ENCODE results near the gene TMEM229A. TPM values are rescaled to one million over a fixed set of nuclear protein-coding genes. Genes with fewer than 3 reads are reported as not detected.
A peak's percentile ranks its signal among the peaks of the same experiment; 100 is the strongest.

TMEM229A gene
- polyA plus RNA-seq, 1 donor (not counting 4 experiments of a cell fraction or from before 2014, with no cell fraction given) = not detected

DNA sequence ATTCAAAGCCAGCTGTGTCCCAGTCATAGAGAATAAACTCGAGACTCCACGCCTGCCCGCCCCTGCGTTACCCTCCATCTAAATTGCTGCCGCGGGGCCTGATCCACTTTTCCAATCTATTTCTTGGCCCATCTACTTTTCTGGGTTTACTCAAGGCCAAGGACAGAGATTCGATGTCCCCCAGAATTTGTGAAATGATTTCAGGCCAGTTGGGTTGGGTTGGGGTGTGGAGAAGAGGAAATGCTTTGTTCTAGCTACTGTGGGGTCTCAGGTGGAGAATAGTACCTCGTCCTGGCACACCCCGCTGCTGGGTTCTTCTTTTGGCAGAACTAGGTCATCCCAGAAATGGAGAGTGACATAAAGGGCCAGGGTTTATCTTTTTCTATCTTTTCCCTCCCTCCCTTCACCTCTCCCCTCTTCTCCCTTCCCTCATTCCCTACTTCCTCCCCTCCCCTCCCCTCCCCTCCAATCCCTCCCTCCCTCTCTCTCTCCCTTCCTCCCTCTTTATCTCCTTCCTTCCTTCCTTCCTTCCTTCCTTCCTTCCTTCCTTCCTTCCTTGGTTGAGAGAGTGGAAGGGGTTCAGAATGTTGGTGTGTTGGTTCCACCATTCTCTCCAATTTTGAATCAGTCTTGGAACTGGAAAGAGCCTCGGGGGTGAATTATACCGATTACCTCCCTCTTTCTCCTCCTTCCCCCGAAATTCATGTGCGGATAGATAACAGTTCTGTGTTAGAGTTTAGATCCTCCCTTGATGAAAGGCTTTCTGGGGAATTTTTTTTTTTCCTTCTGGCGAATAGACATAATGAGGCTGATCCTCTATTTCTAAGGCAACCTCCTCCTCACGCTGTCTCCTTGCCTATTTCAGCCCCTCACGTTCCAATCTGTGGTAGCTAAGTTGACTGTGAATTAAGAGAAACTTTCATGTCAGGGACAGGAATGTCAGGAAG, 1.2 kb upstream of the TMEM229A start:
- no peaks in the 10 kb centered on the region for H4K20me1 ChIP-seq (ENCODE audit: control insufficient read depth, extremely low read depth, insufficient read depth, low read length)
- no peaks in the 10 kb centered on the region for H3K9me1 ChIP-seq (ENCODE audit: control insufficient read depth, extremely low read depth, insufficient read depth, low read length)
- no peaks in the 10 kb centered on the region for H3K36me3 ChIP-seq (ENCODE audit: control insufficient read depth in 2 of 2, extremely low read depth in 1 of 2, insufficient read depth in 2 of 2, low read length in 2 of 2)
- FAIRE-seq (no peak), DNase-seq (ENCODE audit: low read depth, low spot score) (no peak)
- TF ChIP-seq, protein P1, sequence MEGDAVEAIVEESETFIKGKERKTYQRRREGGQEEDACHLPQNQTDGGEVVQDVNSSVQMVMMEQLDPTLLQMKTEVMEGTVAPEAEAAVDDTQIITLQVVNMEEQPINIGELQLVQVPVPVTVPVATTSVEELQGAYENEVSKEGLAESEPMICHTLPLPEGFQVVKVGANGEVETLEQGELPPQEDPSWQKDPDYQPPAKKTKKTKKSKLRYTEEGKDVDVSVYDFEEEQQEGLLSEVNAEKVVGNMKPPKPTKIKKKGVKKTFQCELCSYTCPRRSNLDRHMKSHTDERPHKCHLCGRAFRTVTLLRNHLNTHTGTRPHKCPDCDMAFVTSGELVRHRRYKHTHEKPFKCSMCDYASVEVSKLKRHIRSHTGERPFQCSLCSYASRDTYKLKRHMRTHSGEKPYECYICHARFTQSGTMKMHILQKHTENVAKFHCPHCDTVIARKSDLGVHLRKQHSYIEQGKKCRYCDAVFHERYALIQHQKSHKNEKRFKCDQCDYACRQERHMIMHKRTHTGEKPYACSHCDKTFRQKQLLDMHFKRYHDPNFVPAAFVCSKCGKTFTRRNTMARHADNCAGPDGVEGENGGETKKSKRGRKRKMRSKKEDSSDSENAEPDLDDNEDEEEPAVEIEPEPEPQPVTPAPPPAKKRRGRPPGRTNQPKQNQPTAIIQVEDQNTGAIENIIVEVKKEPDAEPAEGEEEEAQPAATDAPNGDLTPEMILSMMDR (optimal IDR thresholded peaks at IDR 0.05 in 1 of 3, IDR thresholded peaks at IDR 0.05 in 1 of 3, conservative IDR thresholded peaks at IDR 0.05 in 1 of 3; ENCODE audit: extremely low read depth in 1 of 3, insufficient read depth in 2 of 3, low read length in 3 of 3) = no peak
- TF ChIP-seq EZH2 (IDR thresholded peaks at IDR 0.05; ENCODE audit: low read length) = peak; percentile 87
- dilution Hi-C loops (cut with MboI; ENCODE audit: extremely low pct_ligation_motif_present, low sequenced_read_pairs) = no loop called here
- H3K9ac ChIP-seq (ENCODE audit: control insufficient read depth, extremely low read depth, insufficient read depth, low read length) = no peak overlapping the region
- no peaks in the 10 kb centered on the region for H3K9me3 ChIP-seq (ENCODE audit: control insufficient read depth, low read depth, low read length)
- no peak overlapping the region for H3K27ac ChIP-seq (ENCODE audit: control insufficient read depth, insufficient read depth, low read length)
- no peaks in the 10 kb centered on the region for H3K79me2 ChIP-seq (ENCODE audit: control insufficient read depth, insufficient read depth, low read length)
- H2AFZ ChIP-seq (ENCODE audit: control insufficient read depth, low read length) = no peak overlapping the region
- H3K4me1 ChIP-seq (ENCODE audit: control insufficient read depth, extremely low read depth, insufficient read depth, low read length) = no peaks in the 10 kb centered on the region
- peaks cover 38% of the 10 kb centered on the region for H3K27me3 ChIP-seq (ENCODE audit: control insufficient read depth, extremely low read depth, insufficient read depth, low read length)
- H3K4me2 ChIP-seq (ENCODE audit: control insufficient read depth, extremely low read depth, insufficient read depth, low read depth, low read length) = no peak overlapping the region
- no peak overlapping the region for H3K4me3 ChIP-seq (ENCODE audit: control insufficient read depth in 2 of 3, extremely low read depth in 1 of 3, insufficient read depth in 2 of 3, low read depth in 1 of 3, low read length in 3 of 3)

DNA sequence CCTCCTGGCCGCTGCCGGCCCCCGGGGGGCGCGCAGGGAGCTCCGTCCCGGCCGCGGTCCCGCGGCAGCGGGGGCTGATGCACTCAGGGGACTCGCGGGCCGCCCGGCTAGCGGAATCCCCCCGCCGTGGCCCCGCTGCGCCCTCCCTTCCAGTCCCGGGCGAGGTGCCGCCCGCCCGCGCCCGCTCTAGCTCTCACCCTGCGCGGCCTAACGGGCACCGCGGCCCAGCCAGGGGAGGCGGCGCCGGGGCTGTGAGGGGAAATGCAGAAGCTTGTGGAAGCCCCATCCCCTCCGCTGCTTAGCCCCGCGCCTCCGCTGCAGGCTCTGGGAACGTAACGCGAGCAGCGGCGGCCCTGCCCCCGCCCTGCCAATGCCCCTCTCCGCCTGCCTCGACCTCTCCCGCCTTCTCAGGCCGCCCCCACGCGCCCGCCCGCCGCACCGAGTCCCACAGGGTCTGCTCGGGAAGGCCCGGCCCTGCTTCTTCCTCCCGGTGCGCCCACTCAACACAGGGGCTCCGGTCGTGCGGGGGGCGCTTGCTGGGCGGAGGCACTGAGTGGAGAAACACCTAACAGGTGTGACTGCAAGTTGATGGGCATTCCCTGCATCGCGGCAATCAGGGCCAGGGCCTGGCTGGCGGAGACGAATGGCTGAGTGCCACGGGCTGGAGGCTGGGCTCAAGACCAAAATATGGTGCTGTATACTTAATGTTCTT, 384 bp upstream of the TMEM229A start:
- no peaks in the 10 kb centered on the region for H3K79me2 ChIP-seq (ENCODE audit: control insufficient read depth, insufficient read depth, low read length)
- peaks cover 38% of the 10 kb centered on the region for H3K27me3 ChIP-seq (ENCODE audit: control insufficient read depth, extremely low read depth, insufficient read depth, low read length)
- no peak overlapping the region for H3K9ac ChIP-seq (ENCODE audit: control insufficient read depth, extremely low read depth, insufficient read depth, low read length)
- TF ChIP-seq, protein P1 (optimal IDR thresholded peaks at IDR 0.05 in 1 of 3, IDR thresholded peaks at IDR 0.05 in 1 of 3, conservative IDR thresholded peaks at IDR 0.05 in 1 of 3; ENCODE audit: extremely low read depth in 1 of 3, insufficient read depth in 2 of 3, low read length in 3 of 3) = no peak
- TF ChIP-seq EZH2 (IDR thresholded peaks at IDR 0.05; ENCODE audit: low read length) = peak; percentile 97
- H2AFZ ChIP-seq (ENCODE audit: control insufficient read depth, low read length) = no peak overlapping the region
- no peaks in the 10 kb centered on the region for H3K4me1 ChIP-seq (ENCODE audit: control insufficient read depth, extremely low read depth, insufficient read depth, low read length)
- no peaks in the 10 kb centered on the region for H3K9me1 ChIP-seq (ENCODE audit: control insufficient read depth, extremely low read depth, insufficient read depth, low read length)
- no peak for DNase-seq (ENCODE audit: low read depth, low spot score)
- H3K9me3 ChIP-seq (ENCODE audit: control insufficient read depth, low read depth, low read length) = no peaks in the 10 kb centered on the region
- H3K27ac ChIP-seq (ENCODE audit: control insufficient read depth, insufficient read depth, low read length) = no peak overlapping the region
- dilution Hi-C loops (cut with MboI; ENCODE audit: extremely low pct_ligation_motif_present, low sequenced_read_pairs) = no loop called here
- H3K36me3 ChIP-seq (ENCODE audit: control insufficient read depth in 2 of 2, extremely low read depth in 1 of 2, insufficient read depth in 2 of 2, low read length in 2 of 2) = no peaks in the 10 kb centered on the region
- FAIRE-seq = no peak
- H4K20me1 ChIP-seq (ENCODE audit: control insufficient read depth, extremely low read depth, insufficient read depth, low read length) = no peaks in the 10 kb centered on the region
- H3K4me2 ChIP-seq (ENCODE audit: control insufficient read depth, extremely low read depth, insufficient read depth, low read depth, low read length) = peak overlapping the region; percentile 61
- H3K4me3 ChIP-seq (ENCODE audit: control insufficient read depth in 2 of 3, extremely low read depth in 1 of 3, insufficient read depth in 2 of 3, low read depth in 1 of 3, low read length in 3 of 3) = no peak overlapping the region
